ENCODE results near the gene WNK1.
A peak's percentile ranks its signal among the peaks of the same experiment; 100 is the strongest.
"Not testable (repeated sequence)": the region's sequence is repeated elsewhere in the genome, so short reads cannot be mapped to it uniquely, and the experiment has no call there.

Gene WNK1

DNA sequence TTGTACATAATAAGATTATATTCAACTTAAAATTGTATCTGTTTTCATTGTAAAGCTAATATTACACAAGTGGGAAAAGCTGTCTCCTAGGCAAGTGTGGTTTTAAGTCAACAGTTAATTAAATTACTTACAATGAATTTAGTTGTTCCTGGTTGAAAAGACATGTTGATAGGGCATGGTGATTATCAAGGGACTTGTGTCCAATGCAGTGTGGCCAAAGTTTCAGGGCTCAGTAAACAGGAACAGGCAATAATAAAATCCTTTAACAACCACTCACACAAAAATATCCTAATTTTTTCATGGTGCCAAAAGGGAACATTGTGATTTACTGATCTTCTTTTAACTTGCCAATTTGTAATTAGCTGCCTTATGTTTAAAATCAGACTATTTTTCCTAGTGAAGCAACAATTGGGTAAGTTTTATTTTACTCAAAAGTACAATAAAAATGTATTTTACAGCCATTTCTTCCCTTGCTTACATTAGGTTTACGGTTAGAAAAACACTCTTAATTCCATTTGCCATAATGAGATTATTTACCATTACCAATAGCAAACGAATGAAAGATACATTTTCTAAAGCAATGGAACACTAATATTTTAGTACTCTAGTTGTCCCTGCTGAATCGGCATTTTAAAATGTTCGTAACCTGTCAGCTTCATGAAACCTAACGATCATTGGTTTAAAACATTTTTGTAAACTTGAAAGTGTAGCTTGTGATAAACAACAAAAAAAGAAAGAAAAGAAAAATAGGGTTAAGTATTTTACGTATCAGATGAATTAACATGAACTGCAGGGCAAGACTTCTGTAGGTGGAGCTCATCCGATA, 1.8 kb upstream of the WNK1 start:
- DNase-seq = no peak

DNA sequence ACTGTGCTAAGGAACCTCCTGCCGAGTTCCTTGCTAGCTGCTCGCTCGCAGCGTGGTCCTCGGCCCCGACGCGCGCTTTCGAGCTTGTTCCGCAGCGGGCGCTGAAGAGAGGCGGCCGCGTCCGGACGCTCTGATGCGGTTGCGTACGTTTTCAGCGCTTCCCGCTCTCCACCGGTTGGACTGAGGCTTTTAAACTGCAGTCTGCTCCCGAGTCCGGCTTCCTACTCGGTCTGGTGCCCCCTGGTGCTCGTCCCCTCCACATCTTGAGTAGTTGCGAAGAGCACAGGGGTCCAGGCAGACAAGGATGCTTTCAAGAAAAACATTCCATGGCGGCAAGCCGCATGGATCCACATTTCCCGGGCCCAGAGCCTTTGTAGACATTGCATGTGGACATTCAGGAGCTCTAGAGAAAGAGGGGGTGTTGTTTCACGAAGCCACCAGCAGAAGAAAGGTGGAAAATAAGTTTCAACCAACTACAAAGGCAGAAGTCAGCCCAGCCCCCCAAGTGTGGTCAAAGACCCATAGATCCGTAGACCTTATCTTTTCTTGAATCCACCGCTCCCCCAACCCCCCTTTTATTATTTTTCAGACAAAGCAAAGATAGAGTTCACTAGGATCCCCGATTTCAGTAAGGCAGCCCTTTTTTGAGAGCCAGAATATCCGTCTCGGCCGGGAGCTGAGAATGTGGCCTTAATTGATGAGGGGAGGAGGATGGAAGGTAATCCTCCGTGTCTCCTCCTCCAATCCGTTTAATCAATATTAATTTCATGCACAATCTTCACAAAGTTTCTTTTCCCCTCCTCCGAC, 984 bp upstream of the WNK1 start:
- peak; percentile 84 for DNase-seq

DNA sequence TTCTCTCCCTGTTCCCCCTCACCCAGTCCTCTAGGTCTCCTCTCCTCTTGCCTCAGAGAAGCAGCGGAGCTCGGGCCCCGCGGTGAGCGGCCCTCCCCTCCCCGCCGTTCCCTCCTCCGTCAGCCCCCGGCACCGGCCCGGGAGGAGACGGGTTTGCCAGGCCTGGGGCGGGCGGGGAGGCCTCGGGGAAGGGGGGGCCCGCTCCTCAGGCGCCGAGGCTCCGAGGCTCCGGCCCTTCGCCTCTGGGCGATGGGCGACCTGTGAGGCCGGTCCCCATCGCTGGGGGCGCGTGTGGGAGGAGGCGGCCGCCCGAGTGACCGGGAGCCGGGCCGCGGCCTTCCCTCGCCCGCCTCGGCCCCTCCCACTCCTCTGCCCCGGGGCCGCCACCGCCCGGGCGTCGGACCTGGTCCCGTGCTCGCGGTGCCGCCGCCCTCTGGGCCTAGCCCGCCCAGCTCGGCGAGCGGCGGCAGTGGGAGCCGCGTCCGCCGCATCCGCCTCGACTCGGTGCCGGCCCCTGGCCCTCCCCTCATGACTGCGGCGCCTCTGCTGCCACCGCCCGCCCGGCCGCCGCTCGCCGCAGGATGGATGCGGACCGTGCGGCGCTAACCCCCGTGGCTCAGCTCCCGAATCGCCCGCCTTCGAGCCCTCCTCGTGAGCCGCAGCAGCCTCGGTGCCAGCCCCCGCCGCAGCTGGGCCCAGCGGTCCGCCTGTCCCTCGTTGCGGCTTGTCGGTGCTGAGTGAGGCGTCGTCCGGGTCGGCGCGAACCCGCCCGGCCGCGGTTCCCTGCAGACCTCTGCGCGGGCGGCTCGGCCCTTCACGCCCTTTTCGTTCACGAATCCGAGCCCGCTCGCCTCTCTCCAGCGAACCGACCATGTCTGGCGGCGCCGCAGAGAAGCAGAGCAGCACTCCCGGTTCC, 574 bp downstream of the WNK1 start:
- DNase-seq = no peak

DNA sequence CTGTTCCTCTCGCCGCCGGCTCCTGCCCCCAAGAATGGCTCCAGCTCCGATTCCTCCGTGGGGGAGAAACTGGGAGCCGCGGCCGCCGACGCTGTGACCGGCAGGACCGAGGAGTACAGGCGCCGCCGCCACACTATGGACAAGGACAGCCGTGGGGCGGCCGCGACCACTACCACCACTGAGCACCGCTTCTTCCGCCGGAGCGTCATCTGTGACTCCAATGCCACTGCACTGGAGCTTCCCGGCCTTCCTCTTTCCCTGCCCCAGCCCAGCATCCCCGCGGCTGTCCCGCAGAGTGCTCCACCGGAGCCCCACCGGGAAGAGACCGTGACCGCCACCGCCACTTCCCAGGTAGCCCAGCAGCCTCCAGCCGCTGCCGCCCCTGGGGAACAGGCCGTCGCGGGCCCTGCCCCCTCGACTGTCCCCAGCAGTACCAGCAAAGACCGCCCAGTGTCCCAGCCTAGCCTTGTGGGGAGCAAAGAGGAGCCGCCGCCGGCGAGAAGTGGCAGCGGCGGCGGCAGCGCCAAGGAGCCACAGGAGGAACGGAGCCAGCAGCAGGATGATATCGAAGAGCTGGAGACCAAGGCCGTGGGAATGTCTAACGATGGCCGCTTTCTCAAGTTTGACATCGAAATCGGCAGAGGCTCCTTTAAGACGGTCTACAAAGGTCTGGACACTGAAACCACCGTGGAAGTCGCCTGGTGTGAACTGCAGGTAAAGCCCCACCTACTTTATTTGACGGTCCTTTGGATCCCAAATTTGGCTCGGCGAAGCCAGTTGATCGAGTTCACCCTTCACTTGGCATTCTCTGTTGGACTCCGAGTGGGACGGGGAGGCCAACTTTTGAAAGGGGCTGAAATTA, 1.5 kb downstream of the WNK1 start:
- DNase-seq = peak; percentile 25

DNA sequence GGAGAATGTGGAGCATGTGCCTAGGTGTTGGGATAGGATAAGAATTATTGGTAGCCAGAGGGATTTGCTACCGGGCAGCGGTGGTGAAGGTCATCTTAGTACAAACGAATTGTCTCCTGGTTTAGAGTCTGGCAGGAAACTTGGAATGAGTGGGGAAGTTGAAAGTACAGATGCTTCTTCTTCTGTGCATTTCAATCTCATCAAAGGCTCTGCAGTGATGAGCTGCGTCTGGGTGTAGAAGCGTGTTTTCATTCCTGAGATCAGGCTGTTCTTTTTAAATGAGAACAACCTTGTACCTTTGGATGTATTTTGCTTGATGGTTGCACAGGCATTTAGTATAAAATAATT, 2.1 kb downstream of the WNK1 start:
- no peak for DNase-seq

DNA sequence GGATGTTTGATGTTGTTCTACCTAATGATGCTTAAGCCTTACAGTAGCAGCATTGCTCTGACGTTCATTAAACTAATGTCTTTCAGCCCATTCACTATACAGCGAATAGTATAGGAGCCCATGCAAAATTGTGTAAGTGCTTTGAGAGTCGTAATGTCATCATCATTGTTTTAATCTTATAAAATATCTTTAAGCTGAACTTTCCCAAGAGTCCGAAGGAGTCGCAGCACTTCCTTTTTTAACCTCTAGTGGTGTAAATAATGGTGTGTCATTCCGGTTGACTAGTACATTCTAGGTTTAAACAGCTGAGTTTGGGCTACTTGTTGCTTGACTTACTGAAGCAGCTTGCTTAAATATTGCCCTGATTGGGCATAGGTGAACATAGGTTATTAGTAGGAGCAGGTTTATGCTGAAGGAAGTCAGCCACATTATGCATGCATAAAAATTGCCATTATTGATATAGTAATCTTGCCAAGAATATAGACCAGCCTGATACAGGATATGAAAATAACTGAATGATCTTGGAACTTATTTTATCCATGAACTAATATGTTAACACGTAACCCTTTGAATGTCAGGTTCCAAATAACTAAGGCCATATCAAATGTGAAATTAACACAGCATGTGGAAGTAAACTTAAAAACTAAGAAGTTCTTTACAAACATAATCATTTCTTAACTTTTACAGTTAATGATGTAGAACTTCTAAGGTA, 2.6 kb downstream of the WNK1 start:
- no peak for DNase-seq

DNA sequence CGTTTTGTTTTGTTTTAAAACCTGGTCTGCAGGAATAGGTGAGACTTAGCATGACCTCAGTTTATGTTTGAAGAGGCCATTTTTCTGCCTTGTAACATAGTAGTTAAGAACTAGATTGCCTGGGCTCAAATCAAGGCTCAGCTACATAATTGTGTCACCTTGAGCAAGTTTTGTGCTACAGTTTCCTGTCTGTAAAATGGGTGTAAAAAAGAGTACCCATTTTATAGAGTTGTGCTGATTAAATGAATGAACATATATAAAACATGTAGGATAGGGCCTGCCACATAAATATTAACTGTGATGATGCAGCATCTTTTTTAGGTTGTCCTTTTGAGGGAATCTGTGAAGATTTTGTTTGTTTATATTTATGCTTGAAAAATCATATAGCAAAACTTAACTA, 7.2 kb downstream of the WNK1 start:
- no peak for DNase-seq

DNA sequence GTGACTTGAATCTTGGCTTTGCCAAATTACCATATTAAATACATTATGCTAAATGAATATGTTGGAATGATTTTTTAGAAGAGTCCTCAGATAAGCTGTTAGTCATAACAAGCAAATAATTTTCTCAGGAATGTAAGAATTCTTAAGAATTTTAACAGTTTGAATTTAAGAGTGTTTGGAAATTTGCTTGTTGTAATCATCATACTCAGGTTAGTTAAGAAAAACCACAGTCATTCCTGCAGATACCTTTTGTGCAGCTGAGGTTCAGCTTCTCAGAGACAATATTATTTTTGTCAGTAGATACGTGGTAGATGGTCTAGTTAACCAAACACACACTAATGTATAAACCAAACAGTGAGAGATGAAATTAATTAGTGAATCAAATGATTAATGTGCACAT, 8.9 kb downstream of the WNK1 start:
- no peak for DNase-seq

DNA sequence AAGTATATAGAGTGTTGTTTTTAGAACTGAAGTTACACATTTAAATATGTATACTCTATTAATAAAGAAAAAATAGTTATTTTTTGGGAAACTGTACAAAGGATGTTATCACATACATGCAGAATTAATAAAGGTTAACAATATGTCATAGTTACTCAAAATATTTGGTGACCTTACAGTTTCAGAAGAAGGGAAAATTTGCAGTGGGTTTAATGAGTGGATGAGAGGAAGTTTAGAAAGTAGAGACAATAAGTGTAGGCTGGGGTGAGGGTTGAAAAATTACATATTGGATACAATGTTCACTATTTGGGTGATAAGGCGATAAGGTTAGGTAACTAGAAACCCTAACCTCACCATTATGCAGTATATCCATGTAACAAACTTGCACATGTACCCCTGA, 13.5 kb downstream of the WNK1 start:
- DNase-seq = no peak

DNA sequence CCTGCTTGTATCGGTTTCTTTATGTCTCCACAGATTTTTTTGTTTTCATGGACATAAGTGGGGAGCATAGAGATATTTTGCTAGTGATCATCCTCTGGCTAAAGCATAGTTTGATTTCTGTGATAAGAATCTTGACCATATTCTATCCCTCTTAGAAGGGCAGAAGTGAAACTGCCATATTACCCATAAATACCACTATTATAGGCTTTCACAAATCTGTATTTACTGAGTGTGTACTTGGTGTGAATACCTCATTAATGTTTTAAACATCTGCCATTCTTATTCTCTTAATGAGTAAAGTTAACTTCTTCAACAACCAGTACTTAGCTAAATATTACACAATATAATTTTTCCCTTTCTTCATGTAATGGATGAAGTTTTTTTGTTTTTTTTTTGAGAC, 16.1 kb downstream of the WNK1 start:
- no peak for DNase-seq

DNA sequence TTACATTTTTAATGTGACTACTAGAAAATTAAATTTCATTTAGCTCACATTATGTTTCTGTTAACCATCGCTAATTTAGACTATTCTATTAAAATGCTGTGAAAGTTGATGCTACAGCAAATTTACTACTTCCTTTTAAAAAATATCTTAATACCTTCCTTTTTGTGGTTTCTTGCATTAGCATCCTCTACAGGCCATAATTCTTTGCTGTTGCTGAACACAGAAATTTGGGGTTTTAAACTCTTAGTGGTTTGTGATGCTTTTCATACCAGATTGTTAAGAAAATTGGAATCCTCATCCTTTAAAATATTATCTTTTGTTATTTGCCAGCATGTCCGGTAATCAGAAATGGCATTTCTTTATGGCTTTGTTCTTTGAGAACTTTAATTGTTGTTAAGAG, 18.1 kb downstream of the WNK1 start:
- DNase-seq = no peak

DNA sequence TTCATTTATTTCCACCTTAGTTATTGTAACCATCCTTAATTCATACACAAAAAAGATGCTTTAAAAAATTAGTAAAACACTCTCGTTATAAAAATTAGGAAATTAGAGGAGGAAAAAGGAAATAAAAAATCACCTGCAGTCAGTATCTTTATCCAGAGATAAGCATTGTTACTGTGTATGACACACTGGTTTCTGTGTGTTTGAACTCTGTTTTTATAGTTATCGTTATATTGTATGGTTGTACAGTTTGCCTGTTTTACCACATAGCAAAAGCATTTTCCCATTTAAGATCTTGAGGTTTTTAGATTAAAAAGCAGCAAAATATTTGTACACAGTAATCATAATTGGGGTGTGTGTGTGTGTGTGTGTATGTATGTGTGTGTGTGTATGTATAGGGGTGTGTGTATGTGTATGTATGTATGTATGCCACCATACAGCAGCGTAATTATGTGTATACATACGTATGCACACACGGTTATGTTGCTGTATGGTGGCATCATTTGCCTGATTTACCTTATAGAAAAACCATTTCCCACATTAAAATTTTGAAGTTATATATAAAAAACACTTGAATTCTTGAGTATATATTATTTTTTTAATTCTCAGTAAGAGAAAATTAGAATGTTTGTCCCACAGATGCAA, 19.8 kb downstream of the WNK1 start:
- DNase-seq = no peak

DNA sequence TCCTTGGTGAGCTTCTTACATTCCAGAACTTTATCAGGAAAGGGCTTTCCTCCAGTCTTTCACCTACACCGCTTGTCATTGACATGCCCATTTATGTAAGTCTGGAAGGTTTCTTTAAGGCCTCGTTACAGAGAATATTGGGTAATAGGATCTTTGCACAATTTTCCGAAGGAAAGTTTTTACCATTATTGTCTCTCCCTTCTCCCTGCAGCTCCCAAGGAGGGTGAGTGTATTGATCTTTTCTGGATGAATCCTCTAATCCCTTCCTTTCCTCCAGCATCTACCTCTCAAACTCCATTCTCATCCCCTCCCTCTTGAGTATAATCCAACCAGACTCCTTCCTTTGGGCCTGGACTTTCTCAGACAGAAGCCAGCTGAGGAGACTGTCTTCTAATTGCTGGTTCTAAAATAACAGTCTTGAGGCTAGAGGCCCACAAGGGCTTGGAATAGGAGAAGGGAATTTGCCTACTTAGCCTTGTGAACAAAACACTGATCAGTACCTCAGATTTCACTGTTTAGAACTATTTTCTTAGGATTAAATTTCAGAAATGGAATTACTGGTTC, 21.8 kb downstream of the WNK1 start:
- DNase-seq = no peak

DNA sequence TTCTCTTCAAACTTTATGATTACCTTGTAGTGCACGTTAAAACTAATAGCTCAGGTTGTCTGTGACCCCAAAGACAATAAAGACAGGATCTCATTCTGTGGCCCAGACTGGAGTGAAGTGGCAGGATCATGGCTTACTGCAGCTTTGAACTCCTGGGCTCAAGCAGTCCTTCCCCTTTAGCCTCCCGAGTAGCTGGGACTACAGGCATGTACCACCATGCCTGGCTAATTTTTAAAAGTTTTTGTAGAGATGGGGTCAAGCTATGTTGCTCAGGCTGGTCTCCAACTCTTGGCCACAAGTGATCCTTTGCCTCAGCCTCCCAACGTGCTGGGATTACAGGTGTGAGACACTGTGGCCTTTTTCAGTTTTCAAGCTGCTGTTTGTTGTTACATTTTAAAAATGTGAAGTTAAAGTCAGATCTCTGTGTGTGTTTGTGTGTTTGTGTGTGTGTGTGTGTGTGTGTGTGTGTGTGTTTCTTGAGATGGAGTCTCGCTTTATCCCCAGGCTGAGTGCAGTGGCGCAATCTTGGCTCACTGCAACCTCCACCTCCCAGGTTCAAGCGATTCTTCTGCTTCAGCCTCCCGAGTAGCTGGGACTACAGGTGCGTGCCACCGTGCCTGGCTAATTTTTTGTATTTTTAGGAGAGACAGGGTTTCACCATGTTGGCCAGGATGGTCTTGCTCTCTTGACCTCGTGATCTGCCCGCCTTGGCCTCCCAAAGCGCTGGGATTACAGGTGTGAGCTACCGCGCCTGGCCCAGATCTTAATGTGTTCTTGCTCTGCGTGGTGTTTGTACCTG, 23.8 kb downstream of the WNK1 start:
- not testable (repeated sequence) for DNase-seq

DNA sequence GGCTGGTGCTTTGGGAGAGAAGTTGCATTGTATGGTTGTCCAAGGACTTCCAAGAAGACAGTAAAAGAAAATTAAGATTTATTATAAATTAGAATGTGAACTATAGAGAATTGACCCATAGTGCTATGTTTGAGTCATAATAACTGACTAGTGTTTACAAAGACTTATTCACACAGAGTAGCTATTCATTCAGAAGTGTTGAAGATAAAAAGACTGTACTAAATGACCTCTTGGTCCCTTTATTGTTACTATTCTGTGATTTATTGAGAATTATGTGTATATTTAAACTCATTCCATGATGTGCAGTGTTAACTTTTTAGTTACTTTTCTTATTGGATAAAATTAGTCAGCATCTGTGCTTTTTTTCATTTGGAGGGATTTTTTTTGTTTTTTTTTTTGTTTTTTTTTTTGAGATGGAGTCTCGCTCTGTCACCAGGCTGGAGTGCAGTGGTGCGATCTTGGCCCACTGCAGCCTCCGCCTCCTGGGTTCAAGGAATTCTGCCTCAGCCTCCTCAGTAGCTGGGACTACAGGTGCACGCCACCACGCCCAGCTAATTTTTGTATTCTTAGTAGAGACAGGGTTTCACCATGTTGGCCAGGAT, 24.5 kb downstream of the WNK1 start:
- not testable (repeated sequence) for DNase-seq

DNA sequence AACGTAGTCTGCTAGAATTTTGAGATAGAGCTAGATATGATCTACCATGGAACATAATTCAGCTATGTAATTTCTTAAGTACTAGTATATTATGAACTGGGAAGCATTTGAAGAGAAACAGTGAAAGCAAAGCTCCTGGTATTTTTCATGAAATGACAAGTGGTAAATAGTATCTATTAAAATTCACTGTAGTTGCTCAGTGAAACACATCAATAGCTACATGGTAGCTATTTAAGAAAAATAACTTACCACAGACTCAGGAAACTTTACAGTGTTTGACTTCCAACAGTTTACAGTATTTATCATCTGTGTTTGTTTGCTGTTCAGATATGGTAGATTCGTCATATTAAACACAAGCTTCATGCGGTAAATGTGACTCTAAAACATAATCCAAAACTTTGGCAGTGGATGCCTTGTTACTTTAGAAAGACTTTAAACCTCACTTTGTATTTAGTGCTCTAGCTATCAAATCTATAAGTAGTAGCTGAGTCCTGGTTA, 25.2 kb downstream of the WNK1 start:
- DNase-seq = no peak

DNA sequence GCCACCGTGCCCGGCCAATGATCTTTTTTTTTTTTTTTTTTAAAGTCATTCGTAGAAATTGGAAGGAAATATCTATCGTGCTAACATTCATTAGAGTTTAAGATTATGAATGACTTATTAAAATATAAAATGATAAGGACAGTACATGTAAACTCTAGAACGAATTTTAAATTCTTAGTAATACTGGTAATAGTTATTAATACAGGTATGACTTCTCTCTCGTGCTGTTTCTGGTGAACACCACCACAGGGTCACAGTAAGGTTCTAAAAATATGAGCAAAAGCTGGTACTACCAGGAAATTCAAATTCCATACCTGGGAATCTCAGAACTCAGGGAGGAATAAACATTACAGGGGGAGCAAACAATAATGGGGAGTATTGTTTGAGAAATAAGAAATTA, 26.2 kb downstream of the WNK1 start:
- DNase-seq = no peak

DNA sequence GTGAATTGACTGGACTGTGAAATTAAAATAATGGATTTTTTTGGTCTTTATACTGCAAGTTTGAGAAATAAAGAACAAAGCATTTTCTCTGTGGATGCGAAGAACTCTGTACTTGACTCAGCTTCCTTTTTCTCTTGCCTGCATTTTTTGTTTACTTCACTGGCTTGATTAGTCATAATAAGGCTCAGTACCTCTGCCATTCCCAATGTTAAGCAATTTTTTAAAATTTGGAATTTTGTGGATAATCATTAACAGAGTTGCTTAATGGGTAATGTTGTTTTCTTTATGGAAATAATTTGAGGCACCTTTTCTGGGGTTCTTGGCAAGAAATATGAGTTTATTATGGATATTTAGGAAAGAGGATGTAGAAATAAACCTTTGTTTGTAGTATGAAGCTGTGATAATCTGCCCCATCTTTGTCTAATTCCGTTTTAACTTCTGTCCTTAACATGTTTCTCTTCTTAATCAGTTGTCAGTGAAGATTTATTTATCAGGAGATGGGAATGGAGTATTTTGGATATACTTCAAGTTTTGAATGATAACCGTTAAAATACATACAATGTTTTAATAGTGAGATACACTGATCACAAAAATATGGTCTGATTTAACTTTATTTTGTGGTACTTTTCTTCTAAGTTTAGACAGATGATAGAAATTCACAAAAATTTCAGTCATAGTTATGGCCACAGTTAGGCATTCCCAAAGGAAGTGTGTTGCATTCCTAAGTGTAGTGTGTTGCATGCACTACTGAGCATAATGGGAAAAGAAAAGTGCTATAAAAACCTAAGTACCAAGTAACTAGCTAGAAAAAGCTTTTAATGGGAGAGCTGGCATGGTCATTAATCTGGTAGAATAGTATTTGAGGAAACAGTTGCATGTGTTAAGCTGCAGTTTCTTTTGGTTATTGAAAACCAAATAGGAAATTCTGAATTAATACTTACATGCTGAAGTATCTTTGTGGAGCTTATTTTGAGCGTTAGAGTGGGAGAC, 27.7 kb downstream of the WNK1 start:
- DNase-seq = peak; percentile 71
